DOHH2 (cell line): ENCODE measurements around the gene OAT.

ENCODE experiments used
- H3F3A ChIP-seq: fragments of 200-600 bp; sonication (generic), shearing (Covaris generic); 2 replicates; pipeline ENCODE4 v1.6.0; 2016; ENCODE audit warnings: antibody characterized with exemption, mild to moderate bottlenecking; ENCODE audit not compliant: control insufficient read depth, insufficient read depth
- H3K27ac ChIP-seq: fragments of 200-600 bp; sonication (generic); 2 replicates; pipeline ENCODE4 v1.5.1; 2014; ENCODE audit warnings: low read depth, mild to moderate bottlenecking, low read length, moderate library complexity
- H3K27me3 ChIP-seq: fragments of 200-600 bp; sonication (generic); 2 replicates; pipeline ENCODE4 v1.6.1; 2014; ENCODE audit warnings: mild to moderate bottlenecking, low read length, mixed read lengths; ENCODE audit not compliant: control insufficient read depth
- H3K36me3 ChIP-seq: fragments of 200-600 bp; sonication (generic); 2 replicates; pipeline ENCODE4 v1.6.1; 2014; ENCODE audit warnings: mild to moderate bottlenecking, low read length, moderate library complexity, mixed read lengths; ENCODE audit not compliant: control insufficient read depth
- H3K4me1 ChIP-seq: fragments of 200-600 bp; sonication (generic); 2 replicates; pipeline ENCODE4 v1.6.1; 2014; ENCODE audit warnings: mild to moderate bottlenecking, low read length, mixed read lengths; ENCODE audit not compliant: control insufficient read depth
- H3K4me2 ChIP-seq: fragments of 200-600 bp; sonication (generic); 2 replicates; pipeline ENCODE4 v1.6.0; 2014; ENCODE audit warnings: mild to moderate bottlenecking, low read length, moderate library complexity
- H3K4me3 ChIP-seq: fragments of 200-600 bp; sonication (generic); 2 replicates; pipeline ENCODE4 v1.5.1; 2014; ENCODE audit warnings: mild to moderate bottlenecking, low read length, mixed read lengths
- H3K79me2 ChIP-seq: fragments of 200-600 bp; sonication (generic); 2 replicates; pipeline ENCODE4 v1.6.1; 2014; ENCODE audit warnings: mild to moderate bottlenecking, low read length, mixed read lengths; ENCODE audit not compliant: control insufficient read depth
- H3K9me2 ChIP-seq: fragments of 200-600 bp; sonication (generic); replicated peaks from 2 replicates; pipeline ENCODE4 v1.6.1; 2014; ENCODE audit warnings: mild to moderate bottlenecking, low read length, mixed read lengths; ENCODE audit not compliant: control insufficient read depth
- H3K9me3 ChIP-seq: fragments of 200-600 bp; sonication (generic); 2 replicates; pipeline ENCODE4 v1.6.1; 2014; ENCODE audit warnings: antibody characterized with exemption, low read length, mixed read lengths; ENCODE audit not compliant: control insufficient read depth, insufficient read depth
- H4K20me1 ChIP-seq: fragments of 200-600 bp; sonication (generic); 2 replicates; pipeline ENCODE4 v1.6.0; 2014; ENCODE audit warnings: low read depth, mild to moderate bottlenecking, antibody characterized with exemption, low read length, moderate library complexity; ENCODE audit not compliant: control insufficient read depth, insufficient read depth
- EZH2phosphoT487 ChIP-seq: fragments of 200-600 bp; sonication (generic); IDR thresholded peaks from 2 replicates; pipeline ENCODE4 v1.6.1; 2017; ENCODE audit warnings: borderline replicate concordance, mild to moderate bottlenecking, antibody characterized with exemption, low read length, moderate library complexity, mixed read lengths
- TF ChIP-seq, protein P1 (sequence below): fragments of 200-600 bp; sonication (generic); IDR thresholded peaks from one replicate; pipeline ENCODE4 v1.5.1; 2014; ENCODE audit warnings: antibody characterized with exemption, mild to moderate bottlenecking, low read depth, low read length; ENCODE audit not compliant: poor library complexity, severe bottlenecking

OAT gene

DNA sequence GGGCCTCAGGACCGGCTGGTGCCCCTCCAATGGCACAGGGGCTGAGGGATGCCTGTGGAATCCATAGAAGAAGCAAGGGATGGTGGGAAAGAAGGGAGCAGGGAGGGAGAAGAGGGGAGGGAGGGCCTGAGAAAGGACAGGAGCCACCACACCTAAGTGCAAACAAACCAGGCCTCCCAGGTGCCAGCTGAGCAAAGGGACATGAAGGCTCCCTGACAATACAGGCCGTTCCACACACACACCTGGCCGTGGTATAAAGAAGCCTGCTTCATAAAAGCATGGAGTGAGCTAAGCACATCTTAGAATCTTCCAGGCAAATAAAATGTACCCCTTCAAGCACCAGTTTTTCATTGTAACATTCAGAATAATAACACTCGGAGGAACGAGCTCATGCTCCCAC, 54.0 kb downstream of the OAT start:
- Histone ChIP-seq H3K4me3 (no peak overlapping the region), H3K79me2 (no peaks in the 10 kb centered on the region), H3F3A (no peaks in the 10 kb centered on the region), H3K27me3 (peaks cover 7% of the 10 kb centered on the region; the same call in 1 of the 2 replicates), H3K36me3 (no peaks in the 10 kb centered on the region), H3K9me3 (no peaks in the 10 kb centered on the region), H3K27ac (no peak overlapping the region), H3K4me2 (no peak overlapping the region), H4K20me1 (no peaks in the 10 kb centered on the region), H3K9me2 (no peaks in the 10 kb centered on the region), H3K4me1 (no peaks in the 10 kb centered on the region)
- no peak for TF ChIP-seq EZH2phosphoT487
- TF ChIP-seq, protein P1, sequence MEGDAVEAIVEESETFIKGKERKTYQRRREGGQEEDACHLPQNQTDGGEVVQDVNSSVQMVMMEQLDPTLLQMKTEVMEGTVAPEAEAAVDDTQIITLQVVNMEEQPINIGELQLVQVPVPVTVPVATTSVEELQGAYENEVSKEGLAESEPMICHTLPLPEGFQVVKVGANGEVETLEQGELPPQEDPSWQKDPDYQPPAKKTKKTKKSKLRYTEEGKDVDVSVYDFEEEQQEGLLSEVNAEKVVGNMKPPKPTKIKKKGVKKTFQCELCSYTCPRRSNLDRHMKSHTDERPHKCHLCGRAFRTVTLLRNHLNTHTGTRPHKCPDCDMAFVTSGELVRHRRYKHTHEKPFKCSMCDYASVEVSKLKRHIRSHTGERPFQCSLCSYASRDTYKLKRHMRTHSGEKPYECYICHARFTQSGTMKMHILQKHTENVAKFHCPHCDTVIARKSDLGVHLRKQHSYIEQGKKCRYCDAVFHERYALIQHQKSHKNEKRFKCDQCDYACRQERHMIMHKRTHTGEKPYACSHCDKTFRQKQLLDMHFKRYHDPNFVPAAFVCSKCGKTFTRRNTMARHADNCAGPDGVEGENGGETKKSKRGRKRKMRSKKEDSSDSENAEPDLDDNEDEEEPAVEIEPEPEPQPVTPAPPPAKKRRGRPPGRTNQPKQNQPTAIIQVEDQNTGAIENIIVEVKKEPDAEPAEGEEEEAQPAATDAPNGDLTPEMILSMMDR = no peak

DNA sequence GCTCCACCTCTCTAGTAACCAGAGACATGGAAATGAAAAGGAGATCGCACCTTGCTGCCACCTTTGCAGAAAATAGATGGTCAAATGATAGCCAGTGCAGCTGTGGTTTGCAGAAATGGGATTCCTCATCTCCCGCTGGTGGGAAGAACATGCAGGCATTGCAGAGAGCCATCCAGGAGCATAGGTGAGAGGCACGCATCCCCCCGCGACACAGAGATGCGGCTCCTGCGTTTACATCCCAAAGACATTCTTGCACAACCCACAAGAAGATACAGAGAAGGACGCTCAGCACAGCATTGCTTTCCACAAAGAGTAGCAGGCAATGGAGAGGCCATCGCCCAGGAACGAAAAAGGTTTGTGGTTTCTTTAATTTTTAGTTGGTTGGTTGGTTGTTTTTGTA, 56.2 kb downstream of the OAT start:
- no peaks in the 10 kb centered on the region for H3K9me3 ChIP-seq
- no peak overlapping the region for H3K27ac ChIP-seq
- H3K4me2 ChIP-seq = no peak overlapping the region
- no peaks in the 10 kb centered on the region for H3F3A ChIP-seq
- H3K36me3 ChIP-seq = no peaks in the 10 kb centered on the region
- H3K4me3 ChIP-seq = no peak overlapping the region
- H3K9me2 ChIP-seq = no peaks in the 10 kb centered on the region
- H3K27me3 ChIP-seq = peaks cover 11% of the 10 kb centered on the region
- TF ChIP-seq, protein P1 = no peak
- no peak for TF ChIP-seq EZH2phosphoT487
- H3K4me1 ChIP-seq = no peaks in the 10 kb centered on the region
- no peaks in the 10 kb centered on the region for H3K79me2 ChIP-seq
- H4K20me1 ChIP-seq = no peaks in the 10 kb centered on the region

DNA sequence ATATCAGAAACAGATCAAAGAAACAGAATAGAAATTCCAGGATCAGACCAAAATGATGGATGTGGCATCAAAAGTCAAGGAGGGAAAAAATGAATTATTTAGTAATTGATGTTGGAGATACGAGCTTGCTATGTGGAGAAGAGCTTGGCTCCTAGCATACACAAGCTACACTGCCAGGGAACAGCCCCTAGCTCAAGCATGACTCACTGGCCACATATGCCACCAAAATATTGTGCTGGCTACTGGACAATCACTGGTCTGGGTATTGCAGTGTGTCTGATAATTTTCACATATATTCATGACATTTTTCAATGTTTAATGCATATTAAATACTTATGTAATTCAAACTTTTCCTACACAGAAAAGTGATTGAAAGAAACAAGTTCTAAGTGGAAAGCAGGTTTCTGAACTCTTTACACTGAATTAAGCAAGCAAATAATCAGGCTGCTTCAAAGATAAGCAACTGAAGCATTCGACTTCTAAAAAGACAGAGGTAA, 59.3 kb downstream of the OAT start:
- H3K36me3 ChIP-seq = no peaks in the 10 kb centered on the region
- no peak overlapping the region for H3K27ac ChIP-seq
- TF ChIP-seq, protein P1 = no peak
- no peak for TF ChIP-seq EZH2phosphoT487
- H3K4me2 ChIP-seq = no peak overlapping the region
- peaks cover 4% of the 10 kb centered on the region; the same call in 1 of the 2 replicates for H3K27me3 ChIP-seq
- no peak overlapping the region for H3K4me3 ChIP-seq
- H4K20me1 ChIP-seq = no peaks in the 10 kb centered on the region
- H3K9me3 ChIP-seq = no peaks in the 10 kb centered on the region
- no peaks in the 10 kb centered on the region for H3F3A ChIP-seq
- peaks cover 10% of the 10 kb centered on the region; the same call in 1 of the 2 replicates for H3K4me1 ChIP-seq
- no peaks in the 10 kb centered on the region for H3K79me2 ChIP-seq
- no peaks in the 10 kb centered on the region for H3K9me2 ChIP-seq

DNA sequence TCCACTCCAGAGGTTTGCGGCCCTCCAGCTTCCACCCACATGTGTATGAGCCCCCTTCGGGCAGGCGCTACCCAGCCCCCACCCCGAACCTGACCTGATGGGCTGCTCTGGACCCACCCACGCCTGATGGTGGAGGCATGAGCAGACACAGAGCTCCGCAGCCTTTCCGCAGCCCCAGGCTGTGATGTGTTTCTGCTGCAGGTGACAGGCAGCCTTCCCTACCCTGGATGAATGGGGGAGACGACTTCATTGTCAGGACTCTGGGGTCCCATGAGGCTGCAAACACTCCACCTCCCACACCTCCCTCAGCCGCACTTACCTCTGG, 61.2 kb downstream of the OAT start:
- TF ChIP-seq EZH2phosphoT487 = no peak
- TF ChIP-seq, protein P1 = no peak
- H3K27me3 ChIP-seq = peaks cover 4% of the 10 kb centered on the region; the same call in 1 of the 2 replicates
- no peaks in the 10 kb centered on the region for H3K9me3 ChIP-seq
- no peaks in the 10 kb centered on the region for H3K9me2 ChIP-seq
- H3K27ac ChIP-seq = no peak overlapping the region
- H3K4me2 ChIP-seq = no peak overlapping the region
- H4K20me1 ChIP-seq = no peaks in the 10 kb centered on the region
- H3F3A ChIP-seq = no peaks in the 10 kb centered on the region
- no peaks in the 10 kb centered on the region for H3K79me2 ChIP-seq
- peaks cover 10% of the 10 kb centered on the region; the same call in 1 of the 2 replicates for H3K4me1 ChIP-seq
- no peak overlapping the region for H3K4me3 ChIP-seq
- H3K36me3 ChIP-seq = no peaks in the 10 kb centered on the region
